Gastrocnemius medialis (tissue), 4 donors: Measurements from ENCODE around the gene ENTHD1. TPM values are rescaled to one million over a fixed set of nuclear protein-coding genes. Genes with fewer than 3 reads are reported as not detected.

Source experiments
- ATAC-seq, 2 donors: fragments of 150-250 bp; one replicate each; pipeline ENCODE4 v1.9.1; 2016
- DNase-seq, 2 donors: peaks; one replicate each; pipeline ENCODE4 v3.0.0-alpha.2; 2019
- H3K27ac ChIP-seq, 4 donors: fragments of 200-600 bp; sonication (generic); 1 replicate in 1 of 4; 2 replicates in 3 of 4; pipeline ENCODE4 v1.5.1; 2016 to 2018; ENCODE audit warnings: mild to moderate bottlenecking in 2 of 4, moderate library complexity in 1 of 4
- H3K27me3 ChIP-seq, 3 donors: fragments of 200-600 bp; sonication (generic) in 2 of 3; 1 replicate in 1 of 3; 2 replicates in 2 of 3; pipeline versions ENCODE4 v1.5.1 to v1.6.0; 2016 to 2019; ENCODE audit warnings: mild to moderate bottlenecking in 1 of 3, moderate library complexity in 1 of 3
- H3K36me3 ChIP-seq, 2 donors: fragments of 200-600 bp; sonication (generic) in 1 of 2; one replicate each; pipeline ENCODE4 v1.5.1; 2017 to 2018
- H3K4me1 ChIP-seq, 2 donors: fragments of 200-600 bp; sonication (generic) in 1 of 2; one replicate each; pipeline ENCODE4 v1.5.1; 2016 to 2017; ENCODE audit warnings: mild to moderate bottlenecking in 2 of 2
- H3K4me3 ChIP-seq, 4 donors: fragments of 200-600 bp; sonication (generic) in 3 of 4; 1 replicate in 1 of 4; 2 replicates in 3 of 4; pipeline ENCODE4 v1.5.1; 2016 to 2019; ENCODE audit warnings: mild to moderate bottlenecking in 2 of 4
- H3K9me3 ChIP-seq, 3 donors: fragments of 200-600 bp; sonication (generic) in 2 of 3; 1 replicate in 1 of 3; 2 replicates in 2 of 3; pipeline ENCODE4 v1.5.1; 2016 to 2019
- POLR2A ChIP-seq, 2 donors: fragments of 450-650 bp; IDR thresholded peaks; one replicate each; pipeline ENCODE4 v1.6.1; 2017; ENCODE audit warnings: antibody characterized with exemption in 2 of 2, mild to moderate bottlenecking in 2 of 2, moderate library complexity in 2 of 2
- in situ Hi-C, 4 donors: fragments of 200-750 bp; cut with MboI; loops; one replicate each; pipeline versions ENCODE4 v1.15.0 to v1.8.0; 2017; ENCODE audit warnings: low sequenced_read_pairs in 4 of 4
- intact Hi-C: fragments of 100-400 bp; cut with DNase I; formaldehyde crosslinking; loops from one replicate; pipeline ENCODE4 v1.15.1; 2023; ENCODE audit warnings: low total_unique reads
- total RNA-seq, 4 donors: library from RNA; depleted of rRNA; stranded (reverse); fragments of >200 nt; gene quantifications; one replicate each; pipeline versions ENCODE4 v1.1.0 to v1.2.3, GENCODE V29; 2016
- TF ChIP-seq, protein P1 (sequence below), 5 experiments: fragments of 450-650 bp in 3 of 5; fragments of 200-600 bp in 2 of 5; sonication (generic) in 2 of 5; IDR thresholded peaks in 4 of 5; conservative IDR thresholded peaks in 1 of 5; 1 replicate in 4 of 5; 2 replicates in 1 of 5; pipeline ENCODE4 v1.5.1; 2016 to 2019; ENCODE audit warnings: antibody characterized with exemption in 5 of 5, mild to moderate bottlenecking in 3 of 5, moderate library complexity in 3 of 5

The ENTHD1 gene
- total RNA-seq, 4 donors from 2014 or later = not detected

DNA sequence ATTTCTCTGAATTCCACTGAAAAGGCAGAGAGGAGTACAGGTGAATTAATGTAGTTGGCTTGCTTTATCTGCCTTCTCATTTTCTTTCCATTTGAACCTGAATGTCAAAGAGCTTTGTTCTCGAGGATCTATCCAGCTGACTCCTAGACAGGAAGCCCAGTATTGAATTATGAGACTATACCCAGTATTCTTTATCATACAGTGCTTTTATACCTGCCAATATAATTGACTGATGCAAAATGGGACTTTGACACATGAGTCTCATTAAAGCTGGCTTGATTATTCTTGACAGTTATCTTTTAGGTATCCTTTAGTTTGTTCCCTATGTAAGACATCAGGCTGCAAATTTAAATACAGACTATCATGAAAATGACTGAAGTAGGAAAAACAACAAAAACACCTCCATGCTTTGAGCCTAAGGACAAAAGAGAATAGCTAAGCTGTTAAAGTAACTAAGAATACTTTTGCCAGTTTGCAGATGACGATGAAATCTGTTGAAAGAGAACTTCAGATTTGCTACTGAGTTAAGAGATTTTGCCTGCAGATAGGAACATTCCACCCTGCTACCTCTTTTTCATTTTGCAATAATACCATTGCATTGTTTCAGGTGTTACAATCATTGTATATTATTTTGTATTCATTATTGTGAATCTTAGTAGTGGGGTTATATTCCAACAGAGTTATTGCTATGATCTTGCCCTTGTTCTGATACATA is 117.1 kb downstream of the ENTHD1 start:
- Histone ChIP-seq H3K27ac (no peak overlapping the region), H3K4me3 (no peak overlapping the region), H3K27me3 (peaks cover 5 to 16% (median 10%) of the 10 kb centered on the region in 3 donors), H3K4me1 (no peaks in the 10 kb centered on the region), H3K36me3 (no peaks in the 10 kb centered on the region), H3K9me3 (no peaks in the 10 kb centered on the region)
- in situ Hi-C loops (no loop called here), intact Hi-C loops (no loop called here)
- TF ChIP-seq, protein P1, sequence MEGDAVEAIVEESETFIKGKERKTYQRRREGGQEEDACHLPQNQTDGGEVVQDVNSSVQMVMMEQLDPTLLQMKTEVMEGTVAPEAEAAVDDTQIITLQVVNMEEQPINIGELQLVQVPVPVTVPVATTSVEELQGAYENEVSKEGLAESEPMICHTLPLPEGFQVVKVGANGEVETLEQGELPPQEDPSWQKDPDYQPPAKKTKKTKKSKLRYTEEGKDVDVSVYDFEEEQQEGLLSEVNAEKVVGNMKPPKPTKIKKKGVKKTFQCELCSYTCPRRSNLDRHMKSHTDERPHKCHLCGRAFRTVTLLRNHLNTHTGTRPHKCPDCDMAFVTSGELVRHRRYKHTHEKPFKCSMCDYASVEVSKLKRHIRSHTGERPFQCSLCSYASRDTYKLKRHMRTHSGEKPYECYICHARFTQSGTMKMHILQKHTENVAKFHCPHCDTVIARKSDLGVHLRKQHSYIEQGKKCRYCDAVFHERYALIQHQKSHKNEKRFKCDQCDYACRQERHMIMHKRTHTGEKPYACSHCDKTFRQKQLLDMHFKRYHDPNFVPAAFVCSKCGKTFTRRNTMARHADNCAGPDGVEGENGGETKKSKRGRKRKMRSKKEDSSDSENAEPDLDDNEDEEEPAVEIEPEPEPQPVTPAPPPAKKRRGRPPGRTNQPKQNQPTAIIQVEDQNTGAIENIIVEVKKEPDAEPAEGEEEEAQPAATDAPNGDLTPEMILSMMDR (IDR thresholded peaks at IDR 0.05 in 4 of 5, conservative IDR thresholded peaks at IDR 0.05 in 1 of 5) = no peak
- TF ChIP-seq POLR2A (IDR thresholded peaks at IDR 0.05) = no peak
- no peak for ATAC-seq
- no peak for DNase-seq

DNA sequence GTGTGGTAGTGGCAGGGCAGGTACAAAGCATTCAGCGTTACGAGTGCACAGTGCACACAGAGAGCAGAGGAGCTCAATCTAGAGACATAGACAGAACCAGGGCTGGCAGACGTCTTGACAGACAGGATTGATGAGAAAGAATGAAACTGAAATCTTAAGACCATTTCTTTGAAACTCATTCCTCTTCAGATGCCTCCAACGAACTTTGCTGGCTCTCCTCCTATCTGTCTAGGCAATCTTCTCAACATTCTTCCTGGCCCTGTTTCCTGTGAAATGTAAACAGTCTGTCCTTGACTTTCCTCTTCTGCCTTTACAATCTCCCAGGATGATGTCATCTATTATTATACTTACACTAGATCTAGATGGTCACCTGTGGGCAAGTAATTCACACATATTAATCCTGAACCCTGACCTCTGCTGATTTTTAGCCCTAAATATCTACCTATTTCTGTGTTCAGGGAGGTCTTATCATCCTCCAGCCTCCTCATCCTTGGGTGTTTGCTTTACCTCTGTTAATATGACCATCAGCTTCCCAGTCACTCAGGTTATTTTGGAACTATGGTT is 119.5 kb downstream of the ENTHD1 start:
- intact Hi-C loops = no loop called here
- no peaks in the 10 kb centered on the region for H3K4me1 ChIP-seq

DNA sequence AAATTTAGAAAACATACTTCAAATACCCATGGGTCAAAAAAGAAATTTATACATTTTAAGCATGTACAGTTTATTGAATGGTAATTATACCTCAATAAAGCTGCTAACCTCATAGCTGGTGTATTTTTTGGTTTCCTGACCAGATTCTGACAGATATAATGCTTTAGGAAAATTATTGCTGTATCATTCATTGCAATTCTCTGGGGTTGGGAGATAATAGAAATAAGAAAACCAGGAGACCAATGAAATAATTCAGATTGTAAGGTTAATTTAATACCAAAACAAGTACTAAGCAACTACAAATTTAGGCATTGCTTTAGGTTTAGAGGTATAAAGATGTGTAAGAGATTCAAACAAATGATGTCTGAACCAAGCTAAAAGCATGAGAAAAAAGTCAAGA is 120.1 kb downstream of the ENTHD1 start:
- ATAC-seq = no peak
- Histone ChIP-seq H3K27ac (no peak overlapping the region), H3K27me3 (peaks cover 0 to 13% (median 13%) of the 10 kb centered on the region in 3 donors), H3K9me3 (no peaks in the 10 kb centered on the region), H3K4me1 (no peaks in the 10 kb centered on the region), H3K36me3 (no peaks in the 10 kb centered on the region), H3K4me3 (no peak overlapping the region)
- intact Hi-C loops = no loop called here
- TF ChIP-seq, protein P1 (IDR thresholded peaks at IDR 0.05 in 4 of 5, conservative IDR thresholded peaks at IDR 0.05 in 1 of 5) = no peak
- TF ChIP-seq POLR2A (IDR thresholded peaks at IDR 0.05) = no peak
- in situ Hi-C loops = no loop called here
- DNase-seq = no peak

More for the DNA sequence above, 119.5 kb downstream of the ENTHD1 start:
- in situ Hi-C loops = no loop called here
- ATAC-seq (no peak), DNase-seq (no peak)
- Histone ChIP-seq H3K27me3 (peaks cover 0 to 16% (median 13%) of the 10 kb centered on the region in 3 donors), H3K36me3 (no peaks in the 10 kb centered on the region), H3K27ac (no peak overlapping the region), H3K4me3 (no peak overlapping the region), H3K9me3 (no peaks in the 10 kb centered on the region)
- no peak for TF ChIP-seq POLR2A (IDR thresholded peaks at IDR 0.05)
- TF ChIP-seq, protein P1 (IDR thresholded peaks at IDR 0.05 in 4 of 5, conservative IDR thresholded peaks at IDR 0.05 in 1 of 5) = no peak

DNA sequence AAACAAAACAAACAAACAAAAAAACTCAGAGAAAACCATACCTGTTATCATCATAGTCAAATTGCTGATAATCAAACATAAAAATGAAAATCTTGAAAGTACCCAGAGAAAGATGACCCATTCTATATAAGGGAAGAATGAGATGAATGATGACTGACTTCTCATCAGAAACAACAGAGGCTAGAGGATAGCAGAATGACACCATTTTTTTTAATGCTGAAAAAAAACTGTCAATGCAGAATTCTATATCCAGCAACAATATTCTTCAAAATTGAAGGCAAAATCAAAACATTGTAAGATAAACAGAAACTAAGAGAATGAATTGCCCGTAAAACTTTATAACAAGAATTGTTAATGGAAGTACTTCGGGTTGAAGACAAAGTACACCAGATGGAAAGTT is 122.1 kb downstream of the ENTHD1 start:
- no peaks in the 10 kb centered on the region for H3K9me3 ChIP-seq
- no peak for TF ChIP-seq POLR2A (IDR thresholded peaks at IDR 0.05)
- TF ChIP-seq, protein P1 (IDR thresholded peaks at IDR 0.05 in 4 of 5, conservative IDR thresholded peaks at IDR 0.05 in 1 of 5) = no peak
- in situ Hi-C loops = no loop called here

More for the DNA sequence above, 122.1 kb downstream of the ENTHD1 start:
- H3K36me3 ChIP-seq = no peaks in the 10 kb centered on the region
- no peak for ATAC-seq
- no peaks in the 10 kb centered on the region for H3K4me1 ChIP-seq
- intact Hi-C loops = no loop called here
- H3K27me3 ChIP-seq = peaks cover 7 to 13% (median 13%) of the 10 kb centered on the region in 3 donors
- no peak for DNase-seq
- no peak overlapping the region for H3K4me3 ChIP-seq
- no peak overlapping the region for H3K27ac ChIP-seq
